Hindlimb muscle (tissue), 1 donor: ENCODE data around the gene PIP5KL1. TPM values are rescaled to one million over a fixed set of nuclear protein-coding genes. Genes with fewer than 3 reads are reported as not detected.

Experiments
- DNase-seq: peaks from one replicate; pipeline ENCODE4 v3.0.0-alpha.2; 2013
- polyA plus RNA-seq: library from polyadenylated mRNA; unstranded; fragments of 120-200 nt; gene quantifications from one replicate; pipeline ENCODE4 v1.2.1, GENCODE V29; 2013; ENCODE audit not compliant: insufficient read length

The PIP5KL1 gene
- polyA plus RNA-seq, 1 donor = 3.3 TPM

DNA sequence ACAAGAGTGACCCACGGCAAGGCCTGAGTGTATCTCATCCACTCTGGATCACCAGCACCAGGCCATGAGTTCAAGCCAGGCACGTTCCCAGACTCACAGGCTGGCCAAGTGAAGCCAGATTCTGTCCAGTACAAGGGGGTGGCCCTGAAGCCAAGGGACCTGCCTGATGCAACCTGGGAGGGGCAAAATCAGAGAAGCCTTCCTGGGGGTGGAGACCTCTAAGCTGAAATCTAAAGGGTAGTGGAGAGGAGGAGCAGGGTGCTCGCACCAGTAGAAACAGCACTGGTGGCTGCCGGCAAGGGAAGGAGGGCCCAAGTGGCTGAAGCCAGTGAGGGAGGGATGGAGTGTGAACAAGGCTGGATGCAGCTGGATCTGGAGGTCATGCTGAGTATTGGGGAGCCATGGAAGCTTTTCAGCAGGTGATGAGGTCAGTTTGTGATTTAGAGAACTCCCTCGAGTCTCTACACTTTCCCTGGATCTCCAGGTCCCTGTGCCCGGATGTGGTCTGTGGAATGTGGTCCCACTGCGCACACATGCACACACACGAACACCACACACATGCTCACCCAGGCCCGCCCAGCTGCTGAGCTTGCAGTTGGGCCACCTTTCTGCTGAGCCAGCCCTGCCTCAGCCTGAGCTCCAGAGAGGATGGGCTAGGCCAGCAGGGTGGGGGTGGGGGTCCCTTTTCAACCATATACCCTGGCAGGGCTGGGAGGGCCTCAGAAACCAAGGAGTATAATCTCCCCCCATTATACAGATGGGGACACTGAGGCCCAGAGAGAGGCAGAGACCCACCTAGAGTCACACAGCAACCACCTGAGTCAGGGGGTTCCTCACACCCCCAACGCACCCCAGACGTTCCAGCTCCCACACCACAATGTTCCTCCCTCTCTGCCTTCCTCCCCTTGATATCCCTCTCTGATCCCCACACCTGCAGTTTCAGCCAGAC lies 1.6 kb downstream of the PIP5KL1 start:
- no peak for DNase-seq

DNA sequence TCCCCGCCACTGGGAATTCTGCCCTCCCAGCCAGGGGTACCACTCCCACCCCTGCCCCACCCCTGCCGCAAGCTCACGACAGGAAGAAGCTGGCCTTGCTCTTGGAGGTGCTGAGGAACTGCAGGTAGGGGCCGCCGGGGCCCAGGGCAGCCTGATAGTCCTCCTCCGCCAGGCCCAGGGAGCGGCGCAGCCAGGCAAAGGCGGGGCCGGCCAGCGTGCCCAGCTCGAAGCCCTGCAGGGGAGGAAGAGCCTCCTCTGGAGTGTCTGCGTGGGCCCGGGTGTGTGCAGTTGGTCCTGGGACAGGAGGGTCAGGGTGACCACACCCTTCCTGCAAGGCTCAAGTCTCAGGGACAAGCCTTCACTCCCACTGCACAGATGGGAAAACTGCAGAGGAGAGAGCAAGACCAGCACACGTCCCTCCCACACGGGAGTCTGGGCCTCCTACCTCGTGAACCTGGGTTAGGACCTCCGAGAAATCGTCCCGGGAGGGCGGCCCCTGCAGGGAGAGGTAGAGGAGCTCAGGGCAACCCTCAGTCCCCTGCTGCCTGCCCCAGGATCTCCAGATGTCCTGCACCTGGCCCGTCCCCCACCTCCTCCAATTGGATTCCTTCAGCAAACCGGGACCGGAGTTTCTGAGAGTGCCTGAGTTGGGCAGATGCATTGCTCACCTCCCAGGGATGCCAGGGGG lies 2.4 kb downstream of the PIP5KL1 start:
- DNase-seq = no peak

DNA sequence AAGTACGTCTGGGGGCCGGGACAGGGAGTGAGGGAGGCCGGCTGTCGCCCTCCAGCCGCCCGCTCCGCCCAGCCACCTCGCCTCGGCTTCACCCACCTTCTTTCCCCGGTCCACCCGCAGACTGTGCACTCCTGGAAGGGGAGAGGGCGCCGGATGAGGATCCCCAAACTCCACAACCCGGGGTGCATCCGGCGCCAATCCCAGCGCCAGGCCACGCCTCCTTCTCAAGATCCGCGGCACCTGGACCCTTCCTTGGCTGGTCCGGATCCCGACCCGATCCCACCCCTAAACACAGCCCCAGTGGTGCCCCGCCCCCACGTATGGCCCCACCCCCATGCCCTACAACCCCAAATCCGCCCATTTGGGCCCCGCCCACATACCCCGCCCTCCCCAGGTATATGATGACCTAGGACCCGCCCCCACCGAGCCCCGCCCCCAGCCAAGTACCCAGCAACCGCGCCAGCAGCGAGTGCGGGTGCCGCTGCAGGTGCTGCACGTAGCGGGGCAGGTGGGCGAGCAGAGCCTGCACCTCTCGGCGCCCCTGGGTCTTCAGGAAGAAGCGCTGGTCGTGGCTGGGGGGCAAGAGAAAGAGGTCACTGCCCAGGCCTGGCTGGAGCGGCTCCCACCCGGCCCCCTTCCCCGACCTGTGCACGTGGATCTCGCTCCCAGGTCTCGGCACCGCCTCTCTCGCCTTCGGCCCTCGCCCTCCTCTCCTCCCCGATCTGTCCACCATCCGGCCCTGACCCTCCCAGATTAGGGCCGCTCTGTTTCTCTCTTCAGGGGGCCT lies 3.2 kb downstream of the PIP5KL1 start:
- no peak for DNase-seq

DNA sequence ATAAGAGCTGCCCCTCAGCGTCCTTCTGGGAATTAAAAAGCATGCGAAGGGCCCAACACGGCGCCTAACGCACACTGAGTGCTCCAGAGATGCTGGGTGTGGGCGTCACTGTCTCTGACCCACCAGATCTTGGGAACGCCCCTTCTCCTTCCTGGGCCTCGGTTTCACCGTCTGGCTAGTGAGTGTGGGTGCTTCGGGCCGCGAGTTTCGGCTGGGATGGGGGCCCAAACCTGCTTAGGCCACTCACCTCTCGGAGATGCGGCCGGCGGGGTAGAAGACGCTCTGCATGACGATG lies 3.7 kb downstream of the PIP5KL1 start:
- DNase-seq = no peak

DNA sequence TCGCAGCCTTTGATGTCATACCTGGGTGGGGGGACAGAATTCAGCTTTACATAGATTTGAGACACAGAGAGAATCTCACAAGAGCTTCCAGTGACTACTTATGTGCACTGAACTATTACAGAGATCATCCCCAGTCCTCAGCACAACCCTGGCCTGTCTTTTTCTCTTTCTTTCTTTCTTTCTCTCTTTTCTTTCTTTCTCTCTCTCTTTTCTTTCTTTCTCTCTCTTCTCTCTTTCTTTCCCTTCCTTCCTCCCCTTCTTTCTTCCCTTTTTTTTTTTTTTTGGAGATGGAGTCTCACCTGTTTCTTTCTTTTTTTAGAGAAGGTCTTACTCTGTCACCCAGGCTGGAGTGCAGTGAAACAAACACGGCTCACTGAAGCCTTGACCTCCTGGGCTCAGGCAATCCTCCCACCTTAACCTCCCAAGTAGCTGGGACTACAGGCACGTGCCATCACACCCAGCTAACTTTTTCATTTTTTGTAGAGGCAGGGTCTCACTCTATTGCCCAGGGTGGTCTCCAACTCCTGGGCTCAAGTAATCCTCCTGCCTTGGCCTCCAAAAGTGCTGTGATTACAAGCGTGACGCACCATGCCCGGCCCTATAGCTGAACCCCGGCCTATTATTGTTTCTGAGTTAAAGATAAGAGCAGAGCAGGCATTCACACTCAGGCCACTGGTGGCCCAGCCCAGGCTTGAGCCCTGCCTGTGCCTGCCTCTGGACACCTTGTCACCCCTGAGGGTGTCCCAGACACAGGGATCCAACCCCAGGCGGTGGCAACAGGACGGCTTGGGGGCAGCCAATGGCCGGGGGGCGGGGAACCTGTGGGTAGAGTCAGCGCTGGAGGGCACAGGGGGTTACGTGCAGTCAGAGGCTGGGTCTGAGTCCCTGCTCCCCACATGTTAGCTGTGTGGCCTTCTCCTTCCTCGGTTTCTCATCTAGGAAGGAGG lies 4.3 kb downstream of the PIP5KL1 start:
- no peak for DNase-seq

DNA sequence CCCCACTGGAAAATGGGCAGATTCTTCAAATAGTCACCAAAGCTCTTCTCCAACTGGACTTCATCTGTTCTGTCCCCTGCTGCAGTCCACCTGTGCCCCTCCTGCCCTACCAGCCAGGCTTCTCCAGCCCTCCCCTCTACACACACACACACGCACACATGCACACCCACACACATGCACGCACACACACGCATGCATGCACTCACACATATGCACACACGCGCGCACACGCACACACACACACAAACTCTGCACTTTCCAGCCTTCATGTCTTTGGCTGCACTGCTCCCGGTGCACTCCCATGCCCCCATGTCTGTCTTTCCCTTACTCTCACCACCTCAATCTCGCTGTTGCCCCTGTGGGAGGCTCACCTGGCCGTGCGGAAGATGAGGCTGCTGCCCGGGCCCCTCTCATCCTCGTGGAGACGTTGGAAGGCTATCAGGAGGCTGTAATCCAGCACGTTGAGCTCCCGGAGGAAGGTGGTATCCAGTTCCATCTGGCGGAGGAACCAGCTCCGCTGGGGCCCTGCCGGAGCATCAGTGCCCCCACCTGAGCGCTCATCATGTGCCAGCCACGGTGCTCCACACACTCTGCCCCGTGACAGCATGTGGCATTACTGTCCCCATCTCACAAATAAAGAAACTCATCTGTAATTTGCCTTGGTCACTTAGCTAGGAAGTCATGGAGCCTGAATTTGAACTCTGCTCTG lies 5.7 kb downstream of the PIP5KL1 start:
- DNase-seq = no peak

DNA sequence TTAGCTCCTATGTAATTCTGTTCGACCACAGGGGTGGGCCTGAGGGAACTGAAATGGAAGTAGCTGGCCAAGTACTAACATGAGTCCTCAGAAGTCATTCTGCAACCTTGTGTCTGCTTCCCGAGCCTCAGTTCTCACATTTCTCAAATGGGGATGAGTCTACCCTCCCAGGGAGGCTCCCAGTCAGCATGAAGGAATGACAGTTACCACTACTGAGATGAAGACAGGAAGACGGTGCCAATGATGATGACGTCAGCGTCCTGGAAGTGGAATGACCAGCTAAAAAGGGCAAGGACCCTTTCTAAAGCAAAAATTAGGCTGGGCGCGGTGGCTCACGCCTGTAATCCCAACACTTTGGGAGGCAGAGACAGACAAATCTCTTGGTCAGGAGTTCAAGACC lies 6.8 kb downstream of the PIP5KL1 start:
- DNase-seq = no peak

DNA sequence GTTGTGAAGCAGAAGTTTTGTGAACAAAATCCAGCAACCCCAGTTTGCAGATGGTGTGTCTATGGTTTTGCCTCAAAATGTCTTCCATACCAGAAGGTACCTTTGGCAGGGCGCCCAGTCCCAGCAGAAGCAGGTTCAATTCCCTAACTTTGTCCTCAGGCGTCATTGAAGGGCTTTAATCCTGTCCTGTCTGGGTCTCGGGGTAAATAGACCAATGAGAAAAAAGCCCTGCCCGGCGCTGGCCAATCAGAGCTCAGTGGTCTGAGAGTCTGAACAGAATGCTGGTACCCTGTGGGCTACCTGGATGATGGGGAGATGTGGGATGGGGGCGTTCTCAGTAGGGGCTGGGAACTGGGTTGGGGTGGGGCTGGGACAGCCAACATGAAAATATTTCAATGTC lies 7.5 kb downstream of the PIP5KL1 start:
- no peak for DNase-seq

DNA sequence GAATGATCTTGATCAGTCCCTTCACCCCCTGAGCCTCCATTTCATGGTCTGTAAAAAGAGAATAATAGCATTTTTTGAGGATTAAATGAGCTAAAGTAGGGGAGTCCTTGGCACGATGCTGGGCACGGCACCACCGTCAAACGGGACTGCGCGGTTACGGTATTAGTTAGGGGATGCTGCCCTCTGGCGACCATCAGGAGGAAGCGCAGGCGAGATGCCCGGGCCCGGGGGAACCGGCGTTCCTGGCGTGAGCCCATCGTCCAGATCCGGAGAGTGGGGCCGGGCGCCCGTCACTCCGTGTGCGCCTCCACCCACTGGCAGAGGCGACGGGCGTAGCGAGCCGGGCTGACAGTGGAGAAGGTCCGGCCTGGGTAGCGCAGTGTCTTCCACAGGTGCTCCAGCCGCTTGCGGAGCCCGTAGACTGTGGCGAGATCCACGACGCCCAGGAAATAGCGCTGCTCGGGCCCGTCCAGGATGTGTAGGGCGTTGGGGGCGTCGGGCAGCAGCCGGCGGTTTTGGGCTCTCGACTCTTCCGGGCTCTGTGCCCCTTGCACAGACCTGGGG lies 8.9 kb downstream of the PIP5KL1 start:
- DNase-seq = no peak

DNA sequence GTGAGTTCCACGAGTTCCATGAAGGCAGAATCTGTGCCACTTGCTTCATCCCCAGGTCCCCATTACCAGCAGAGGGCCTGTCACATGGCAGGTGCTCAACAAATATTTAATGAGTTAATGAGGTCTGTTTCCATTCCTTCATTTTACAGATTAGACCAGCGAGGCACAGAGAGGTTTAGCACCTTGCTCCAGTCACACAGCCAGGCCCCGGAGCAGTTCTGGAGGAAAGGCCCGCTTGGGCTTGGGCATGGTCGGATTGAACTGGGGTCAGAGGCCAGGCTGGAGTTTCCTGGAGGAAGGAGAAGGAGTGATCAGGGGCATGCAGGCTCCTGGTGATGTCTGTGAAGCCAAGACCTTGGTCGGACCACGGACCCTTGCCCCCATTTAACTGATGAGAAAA lies 9.8 kb downstream of the PIP5KL1 start:
- no peak for DNase-seq

DNA sequence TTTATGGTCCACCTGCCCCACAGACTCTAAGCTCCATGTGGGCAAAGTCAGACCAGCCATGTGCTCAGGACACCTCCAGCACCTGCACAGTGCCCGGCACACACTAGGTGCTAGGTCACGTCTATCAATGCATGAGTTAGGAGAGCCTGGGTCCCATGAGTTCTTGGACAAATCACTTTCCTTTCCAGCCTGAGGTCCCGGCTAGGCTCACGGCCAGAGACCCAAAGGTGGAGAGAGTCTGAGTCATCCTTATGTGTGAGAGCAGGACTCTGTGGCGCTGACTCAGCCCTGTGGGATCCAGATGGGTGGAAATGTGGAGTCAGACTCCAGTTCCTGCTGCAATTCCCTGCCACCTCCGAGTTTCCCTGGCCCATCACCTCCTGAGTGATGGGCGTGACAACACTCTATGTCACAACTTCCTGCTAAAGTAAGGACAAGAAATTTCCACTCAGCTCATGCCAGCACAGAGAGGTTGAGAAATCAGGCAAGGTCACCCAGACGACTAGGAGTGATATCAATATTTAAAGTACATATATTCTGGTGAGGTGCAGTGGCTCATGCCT lies 11.2 kb downstream of the PIP5KL1 start:
- no peak for DNase-seq

DNA sequence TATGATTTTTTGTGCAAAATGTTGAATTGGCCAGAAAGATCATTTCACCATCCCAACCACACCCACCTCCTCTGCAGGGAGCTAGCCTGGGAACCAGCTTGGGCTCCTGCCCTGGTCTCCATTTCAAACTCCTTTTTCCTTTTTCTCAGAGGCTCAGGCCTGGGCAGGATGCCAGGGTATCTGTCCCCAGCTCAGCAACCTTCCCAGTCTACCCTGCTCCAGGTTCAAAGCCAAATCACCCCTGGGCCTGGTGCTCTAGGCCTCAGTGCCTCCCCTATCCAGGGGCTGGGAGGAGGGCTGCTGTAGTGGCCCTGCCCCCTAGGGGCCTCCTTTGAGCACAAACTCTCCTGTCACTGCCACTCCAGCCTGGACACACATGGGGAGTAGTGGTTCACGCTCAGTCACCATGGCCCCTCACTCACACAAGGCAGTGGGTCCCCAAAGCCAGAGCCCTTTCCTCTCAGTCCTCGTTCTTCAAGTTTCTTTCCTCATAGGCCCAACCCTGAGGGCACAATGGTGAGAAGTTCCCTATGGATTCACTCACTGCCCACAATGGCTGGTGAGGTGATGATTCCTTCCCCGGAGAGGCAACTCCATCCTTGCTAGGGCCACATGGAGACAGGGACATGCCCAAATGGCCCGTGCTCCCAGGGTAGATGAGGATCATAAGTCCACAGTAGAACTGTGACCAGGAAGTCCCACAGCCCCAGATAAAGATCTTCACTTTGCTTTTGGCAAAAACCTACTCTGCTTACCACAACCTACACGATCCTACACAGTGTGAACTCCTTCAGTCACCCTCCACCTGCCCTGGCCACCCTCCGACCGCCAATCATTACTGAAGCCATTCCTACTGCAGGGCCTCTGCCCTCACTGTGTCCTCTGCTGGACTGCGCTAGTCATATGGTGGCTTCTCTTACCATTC lies 12.1 kb downstream of the PIP5KL1 start:
- no peak for DNase-seq

DNA sequence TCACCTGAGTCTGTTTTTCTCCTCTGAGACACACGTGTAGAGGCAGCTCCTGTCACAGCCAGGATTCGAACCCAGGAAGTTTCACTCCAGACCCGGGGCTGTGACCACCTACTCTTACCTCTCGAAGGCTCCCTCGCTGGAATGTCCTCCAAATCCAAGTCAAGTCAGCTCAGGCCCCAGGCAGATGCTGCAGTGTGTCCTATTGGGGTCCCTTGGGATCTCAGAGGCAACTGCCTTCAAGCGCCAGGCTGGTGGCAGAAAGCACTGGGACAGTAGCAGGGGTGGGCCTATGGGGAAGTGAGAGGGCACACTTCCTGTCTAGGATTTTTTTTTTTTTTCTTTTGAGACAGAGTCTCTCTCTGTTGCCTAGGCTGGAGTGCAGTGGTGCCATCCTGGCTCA lies 13.0 kb downstream of the PIP5KL1 start:
- DNase-seq = no peak

DNA sequence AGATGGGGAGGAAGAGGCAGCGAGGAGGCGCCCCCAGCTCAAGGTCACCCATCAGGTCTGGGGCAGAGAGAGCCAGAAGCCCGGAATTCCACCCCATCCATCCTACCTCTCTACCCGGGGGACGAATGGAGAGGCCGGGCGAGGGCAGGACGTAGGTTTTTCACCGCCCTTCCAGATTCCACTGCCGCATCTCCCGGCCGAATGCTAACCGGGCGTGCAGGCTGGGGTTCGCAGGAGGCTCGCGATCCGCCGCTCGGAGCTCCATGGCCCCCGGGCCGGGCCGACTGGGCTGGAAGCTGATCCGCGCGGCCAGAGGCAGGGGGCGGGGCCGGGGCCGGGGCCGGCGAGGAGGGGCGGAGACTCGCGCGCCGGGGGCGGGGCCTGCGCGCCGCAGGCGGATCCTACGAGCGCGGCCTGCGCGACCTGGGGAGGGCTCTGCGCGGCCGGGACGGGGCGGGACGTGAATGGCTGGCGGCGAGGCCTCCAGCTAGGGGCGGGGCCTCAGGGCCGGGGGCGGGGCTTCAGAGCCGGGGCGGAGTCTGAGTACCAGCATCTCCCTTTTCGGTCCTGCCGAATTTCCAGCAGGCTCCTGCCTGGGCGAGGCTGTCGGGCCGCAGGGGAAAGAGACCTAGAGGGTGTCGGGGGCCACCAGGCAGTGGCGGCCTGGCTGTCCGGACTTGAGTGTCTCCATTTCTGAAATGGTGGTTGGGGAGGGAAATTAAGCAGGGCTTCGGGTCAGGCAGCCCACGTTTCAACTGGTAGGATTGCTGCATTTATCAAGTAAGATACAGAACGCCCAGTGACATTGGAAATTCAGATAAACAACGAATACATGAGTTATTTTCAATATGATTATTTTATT lies 13.6 kb downstream of the PIP5KL1 start, which contains the start of gene ST6GALNAC4:
TSS of gene ST6GALNAC4 (minus strand) at position 322 of the 862 bp plus-strand sequence. CDS start 622 bp downstream, outside the sequence.
- DNase-seq = peak; percentile 94

DNA sequence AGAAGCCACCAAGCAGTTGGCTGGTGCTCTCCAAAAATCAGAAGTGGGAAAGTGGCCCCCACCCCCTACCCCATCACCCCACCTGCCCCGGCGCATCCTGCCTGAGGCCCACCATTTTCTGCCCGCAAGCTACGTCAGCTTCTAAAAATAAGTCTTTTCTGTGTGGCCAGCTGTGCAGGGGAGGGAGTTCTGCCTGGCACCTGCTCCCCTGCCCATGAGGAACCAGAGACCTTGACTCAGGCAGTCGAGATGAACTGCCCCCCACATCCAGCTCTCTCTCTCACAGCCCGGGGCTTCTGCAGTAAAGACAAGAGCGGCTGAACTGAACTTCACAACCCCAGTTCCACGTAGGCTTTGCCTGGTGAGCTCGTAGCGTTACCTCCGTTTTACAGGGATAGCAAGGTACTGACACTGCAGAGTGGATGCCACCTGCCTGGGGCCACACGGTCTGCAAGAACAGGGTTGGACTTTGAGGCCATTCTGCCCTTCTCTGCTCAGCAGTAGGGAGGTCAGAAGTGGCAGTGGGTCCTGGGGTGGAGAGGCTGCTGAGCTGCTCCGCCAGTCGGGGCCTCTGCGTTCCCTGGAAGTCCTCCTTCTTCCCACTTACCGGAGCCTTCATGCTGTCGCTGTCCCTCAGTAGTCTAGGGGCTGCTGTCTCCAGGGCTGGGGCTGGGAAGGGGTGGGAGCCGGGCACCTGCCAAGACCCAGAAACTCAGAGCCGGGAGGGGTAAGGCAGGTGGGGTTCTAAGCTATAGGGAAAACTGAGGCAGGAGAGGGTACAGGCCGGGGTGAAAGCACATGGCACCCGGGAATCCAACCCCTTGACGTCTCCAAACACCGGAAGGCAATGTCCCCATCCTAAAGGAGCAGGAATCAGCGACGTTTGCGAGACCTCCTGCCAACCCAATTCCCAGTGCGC lies 14.5 kb downstream of the PIP5KL1 start:
- DNase-seq = no peak

DNA sequence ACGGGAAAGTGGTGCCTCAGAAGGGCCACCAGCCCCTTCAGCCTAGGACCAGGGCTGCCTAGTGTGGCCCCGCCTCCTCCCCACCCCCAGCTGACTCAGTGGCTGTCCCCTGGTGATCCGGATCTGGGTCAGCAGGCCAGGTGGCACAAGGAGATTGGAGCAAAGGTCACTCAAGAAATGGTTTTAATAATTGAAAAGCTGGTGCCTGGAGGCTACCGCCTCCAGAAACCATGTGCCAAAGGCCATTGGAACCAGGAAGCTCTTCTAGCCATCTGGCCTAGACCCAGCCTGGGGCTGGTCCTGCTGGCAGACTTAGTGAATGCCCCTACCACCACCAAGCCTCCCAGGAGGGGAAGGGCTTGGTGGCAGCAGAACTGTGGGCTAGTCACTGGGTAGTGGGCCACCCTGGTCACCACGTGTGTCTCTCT lies 15.2 kb downstream of the PIP5KL1 start:
- DNase-seq = no peak

DNA sequence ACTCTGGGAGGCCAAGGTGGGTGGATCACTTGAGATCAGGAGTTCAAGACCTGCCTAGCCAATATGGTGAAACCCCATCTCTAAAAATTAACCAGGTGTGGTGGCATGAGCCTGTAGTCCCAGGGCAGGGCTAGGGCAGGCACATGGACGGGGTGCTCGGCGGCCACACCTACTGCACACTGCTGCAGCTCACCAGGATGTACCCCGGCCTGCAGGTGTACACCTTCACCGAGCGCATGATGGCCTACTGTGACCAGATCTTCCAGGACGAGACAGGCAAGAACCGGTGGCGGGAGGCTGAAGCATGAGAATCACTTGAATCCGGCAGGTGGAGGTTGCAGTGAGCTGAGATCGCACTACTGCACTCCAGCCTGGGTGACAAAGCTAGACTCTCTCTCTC lies 16.9 kb downstream of the PIP5KL1 start:
- DNase-seq = no peak
